H1 (cell line): ENCODE measurements around the gene SDHAF4.

Source experiments
- GTF2F1 ChIP-seq: IDR thresholded peaks from 2 replicates; pipeline ENCODE4 v1.6.1; 2012; ENCODE audit warnings: low read depth, low read length, improper control_type of control experiment, borderline replicate concordance
- JUN ChIP-seq: IDR thresholded peaks from 2 replicates; pipeline ENCODE4 v1.6.1; 2011; ENCODE audit warnings: low read depth, mild to moderate bottlenecking, improper control_type of control experiment, low read length
- NANOG ChIP-seq: IDR thresholded peaks from 2 replicates; pipeline ENCODE4 v1.6.1; 2011; ENCODE audit warnings: low read length, low read depth, mild to moderate bottlenecking, inconsistent platforms; ENCODE audit not compliant: insufficient read depth, poor library complexity, severe bottlenecking
- POLR2AphosphoS5 ChIP-seq: IDR thresholded peaks from 2 replicates; pipeline ENCODE4 v1.6.1; 2011; ENCODE audit warnings: low read depth, low read length
- RAD21 ChIP-seq, 2 experiments: IDR thresholded peaks in 1 of 2; conservative IDR thresholded peaks in 1 of 2; 2 replicates each; pipeline ENCODE4 v1.6.1; 2011; ENCODE audit warnings: low read depth in 2 of 2, low read length in 2 of 2, improper control_type of control experiment in 1 of 2, inconsistent platforms in 1 of 2, mild to moderate bottlenecking in 1 of 2, moderate library complexity in 1 of 2
- RFX5 ChIP-seq: IDR thresholded peaks from 2 replicates; pipeline ENCODE4 v1.6.1; 2011; ENCODE audit warnings: low read depth, low read length, improper control_type of control experiment, borderline replicate concordance
- SP2 ChIP-seq: IDR thresholded peaks from 2 replicates; pipeline ENCODE4 v1.6.1; 2012; ENCODE audit warnings: mild to moderate bottlenecking, low read length, inconsistent platforms
- TEAD4 ChIP-seq: IDR thresholded peaks from 2 replicates; pipeline ENCODE4 v1.6.1; 2012; ENCODE audit warnings: low read depth, low read length, inconsistent platforms, mixed read lengths
- TF ChIP-seq, protein P1 (sequence below), 3 experiments: IDR thresholded peaks; 1 replicate in 2 of 3; 2 replicates in 1 of 3; pipeline versions ENCODE4 v1.5.1 to v1.6.1; 2011; ENCODE audit warnings: low read length in 3 of 3, mild to moderate bottlenecking in 3 of 3, inconsistent platforms in 2 of 3, low read depth in 1 of 3, moderate library complexity in 1 of 3; ENCODE audit not compliant: insufficient read depth in 1 of 3; ENCODE audit errors: control extremely low read depth in 1 of 3

DNA sequence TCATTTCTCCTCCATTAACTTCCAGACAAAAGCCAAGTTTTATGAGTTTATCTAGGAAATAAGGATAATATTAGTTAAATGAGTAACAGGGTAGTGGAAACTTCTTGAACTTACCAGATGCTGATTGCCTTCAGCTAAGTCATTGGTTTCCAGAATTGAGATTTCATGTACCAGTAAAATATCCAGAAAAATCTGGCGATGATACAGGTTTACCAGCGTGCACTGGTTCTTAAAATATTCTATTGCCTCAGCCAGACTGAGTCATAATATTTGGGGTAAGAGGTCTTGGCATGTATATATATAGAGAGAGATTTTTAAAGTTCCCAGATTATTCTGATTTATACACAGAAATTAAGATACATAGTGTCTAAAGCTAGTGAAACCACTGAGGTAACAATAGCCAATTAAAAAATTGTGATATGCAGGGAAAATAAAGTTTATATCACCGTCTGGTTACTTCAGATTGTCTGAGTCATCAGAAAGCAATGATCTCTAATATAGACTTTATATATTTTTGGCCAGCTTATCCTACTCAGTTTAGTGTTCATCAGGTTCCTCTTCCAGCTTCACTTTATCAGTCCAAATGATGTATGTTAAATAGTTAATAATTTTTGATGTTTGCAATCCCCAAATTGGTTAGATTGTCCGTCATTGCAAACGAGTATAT, 39.5 kb upstream of the SDHAF4 start:
- TF ChIP-seq TEAD4 = no peak
- TF ChIP-seq JUN = no peak
- TF ChIP-seq SP2 = no peak
- no peak for TF ChIP-seq RFX5
- no peak for TF ChIP-seq NANOG
- TF ChIP-seq, protein P1, sequence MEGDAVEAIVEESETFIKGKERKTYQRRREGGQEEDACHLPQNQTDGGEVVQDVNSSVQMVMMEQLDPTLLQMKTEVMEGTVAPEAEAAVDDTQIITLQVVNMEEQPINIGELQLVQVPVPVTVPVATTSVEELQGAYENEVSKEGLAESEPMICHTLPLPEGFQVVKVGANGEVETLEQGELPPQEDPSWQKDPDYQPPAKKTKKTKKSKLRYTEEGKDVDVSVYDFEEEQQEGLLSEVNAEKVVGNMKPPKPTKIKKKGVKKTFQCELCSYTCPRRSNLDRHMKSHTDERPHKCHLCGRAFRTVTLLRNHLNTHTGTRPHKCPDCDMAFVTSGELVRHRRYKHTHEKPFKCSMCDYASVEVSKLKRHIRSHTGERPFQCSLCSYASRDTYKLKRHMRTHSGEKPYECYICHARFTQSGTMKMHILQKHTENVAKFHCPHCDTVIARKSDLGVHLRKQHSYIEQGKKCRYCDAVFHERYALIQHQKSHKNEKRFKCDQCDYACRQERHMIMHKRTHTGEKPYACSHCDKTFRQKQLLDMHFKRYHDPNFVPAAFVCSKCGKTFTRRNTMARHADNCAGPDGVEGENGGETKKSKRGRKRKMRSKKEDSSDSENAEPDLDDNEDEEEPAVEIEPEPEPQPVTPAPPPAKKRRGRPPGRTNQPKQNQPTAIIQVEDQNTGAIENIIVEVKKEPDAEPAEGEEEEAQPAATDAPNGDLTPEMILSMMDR (IDR thresholded peaks at IDR 0.05; ENCODE audit: control extremely low read depth in 1 of 3, insufficient read depth in 1 of 3, low read depth in 1 of 3, low read length in 3 of 3) = no peak
- TF ChIP-seq POLR2AphosphoS5 = no peak
- TF ChIP-seq RAD21 (IDR thresholded peaks at IDR 0.05 in 1 of 2, conservative IDR thresholded peaks at IDR 0.05 in 1 of 2; ENCODE audit: low read depth in 2 of 2, low read length in 2 of 2) = no peak
- no peak for TF ChIP-seq GTF2F1
